Measurements from ENCODE around the gene TNPO2. TPM values are rescaled to one million over a fixed set of nuclear protein-coding genes. Genes with fewer than 3 reads are reported as not detected.

The TNPO2 gene
- total RNA-seq, 1 donor from 2014 or later: 99.7 TPM

- peaks cover 33% of the 10 kb centered on the region for H3K36me3 Mint-ChIP-seq
These were observed 47.3 kb downstream of the TNPO2 start for GRCh38 chr19:12676384-12676792.

GRCh38 chr19:12675940-12676339 lies 47.8 kb downstream of the TNPO2 start:
- no peaks in the 10 kb centered on the region for H3K27me3 Mint-ChIP-seq
- peak overlapping the region; percentile 63 for H3K27ac Mint-ChIP-seq
- no peak for TF ChIP-seq CTCF (conservative IDR thresholded peaks at IDR 0.05)
- peaks cover 28% of the 10 kb centered on the region for H3K36me3 Mint-ChIP-seq
- H3K4me1 Mint-ChIP-seq (ENCODE audit: unreplicated experiment): peaks cover 7% of the 10 kb centered on the region
- no peak overlapping the region for H3K4me3 Mint-ChIP-seq
- no peaks in the 10 kb centered on the region for H3K9me3 Mint-ChIP-seq
- DNase-seq (ENCODE audit: extremely low spot score, unreplicated experiment): no peak

More at GRCh38 chr19:12676384-12676792, 47.3 kb downstream of the TNPO2 start:
- Mint-ChIP-seq H3K27ac (peak overlapping the region; percentile 63), H3K4me1 (ENCODE audit: unreplicated experiment) (peaks cover 11% of the 10 kb centered on the region), H3K4me3 (peak overlapping the region; percentile 61), H3K27me3 (no peaks in the 10 kb centered on the region), H3K9me3 (no peaks in the 10 kb centered on the region)
- TF ChIP-seq CTCF (conservative IDR thresholded peaks at IDR 0.05): peak; percentile 87
- DNase-seq (ENCODE audit: extremely low spot score, unreplicated experiment): peak; percentile 93

- no peak overlapping the region for H3K4me3 Mint-ChIP-seq
- H3K4me1 Mint-ChIP-seq (ENCODE audit: unreplicated experiment): peaks cover 5% of the 10 kb centered on the region
- no peak overlapping the region for H3K27ac Mint-ChIP-seq
- no peaks in the 10 kb centered on the region for H3K9me3 Mint-ChIP-seq
- peaks cover 27% of the 10 kb centered on the region for H3K36me3 Mint-ChIP-seq
- no peak for TF ChIP-seq CTCF (conservative IDR thresholded peaks at IDR 0.05)
- no peaks in the 10 kb centered on the region for H3K27me3 Mint-ChIP-seq
- no peak for DNase-seq (ENCODE audit: extremely low spot score, unreplicated experiment)
These were observed 48.3 kb downstream of the TNPO2 start for GRCh38 chr19:12675399-12675798.

GRCh38 chr19:12672744-12673143 lies 51.0 kb downstream of the TNPO2 start:
- no peaks in the 10 kb centered on the region for H3K27me3 Mint-ChIP-seq
- H3K4me1 Mint-ChIP-seq (ENCODE audit: unreplicated experiment): peaks cover 5% of the 10 kb centered on the region
- H3K36me3 Mint-ChIP-seq: peaks cover 20% of the 10 kb centered on the region
- TF ChIP-seq CTCF (conservative IDR thresholded peaks at IDR 0.05): no peak
- DNase-seq (ENCODE audit: extremely low spot score, unreplicated experiment): no peak
- H3K27ac Mint-ChIP-seq: no peak overlapping the region
- H3K9me3 Mint-ChIP-seq: no peaks in the 10 kb centered on the region
- H3K4me3 Mint-ChIP-seq: no peak overlapping the region

GRCh38 chr19:12670159-12670928 lies 53.4 kb downstream of the TNPO2 start:
- H3K27ac Mint-ChIP-seq: peak overlapping the region; percentile 98
- H3K27me3 Mint-ChIP-seq: no peaks in the 10 kb centered on the region
- H3K9me3 Mint-ChIP-seq: no peaks in the 10 kb centered on the region
- H3K36me3 Mint-ChIP-seq: peaks cover 14% of the 10 kb centered on the region
- DNase-seq (ENCODE audit: extremely low spot score, unreplicated experiment): no peak
- TF ChIP-seq CTCF (conservative IDR thresholded peaks at IDR 0.05): no peak
- H3K4me3 Mint-ChIP-seq: peak overlapping the region; percentile 99
- H3K4me1 Mint-ChIP-seq (ENCODE audit: unreplicated experiment): peaks cover 18% of the 10 kb centered on the region
